ENCODE measurements around the gene TCF4. TPM values are rescaled to one million over a fixed set of nuclear protein-coding genes. Genes with fewer than 3 reads are reported as not detected.

TCF4 gene
- total and polyA plus RNA-seq, 2 of the 13 experiments (the other 11 are each of a cell fraction or from before 2014, with no cell fraction given): not detected

DNA sequence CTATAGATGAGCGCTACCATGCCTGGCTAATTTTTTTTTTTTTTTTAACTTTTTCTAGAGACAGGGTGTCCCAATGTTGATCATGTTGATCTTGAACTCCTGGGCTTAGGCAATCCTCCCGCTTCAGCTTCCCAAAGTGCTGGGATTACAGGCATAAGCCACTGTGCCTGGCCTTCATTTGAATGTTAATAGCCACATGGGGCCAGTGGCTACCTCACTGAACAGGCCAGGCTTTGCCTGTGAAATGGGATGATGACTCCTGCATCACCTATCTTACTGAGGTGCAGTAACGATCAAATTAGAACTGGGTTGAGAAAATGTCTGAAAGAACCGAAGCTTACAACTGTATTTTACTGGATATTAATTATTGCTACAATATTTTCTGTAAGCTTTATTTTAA lies 278.7 kb downstream of the TCF4 start:
- ChIA-PET CTCF (ENCODE audit: low intra/inter-chr PET ratio, low total read pairs) (no interaction called here), POLR2A (no interaction called here)

More for the DNA sequence above, 278.7 kb downstream of the TCF4 start:
- intact Hi-C loops (cut with micrococcal nuclease; ENCODE audit: unreplicated experiment): no loop called here
- Histone ChIP-seq H4K20me1 (ENCODE audit: insufficient read depth, low read length) (no peaks in the 10 kb centered on the region), H3K4me2 (ENCODE audit: low read depth, low read length) (no peak overlapping the region), H3K4me3 (replicated peaks in 1 of 3; ENCODE audit: insufficient read depth in 1 of 3, low read depth in 2 of 3, low read length in 3 of 3) (no peak overlapping the region), H3K4me1 (ENCODE audit: insufficient read depth, low read length) (no peaks in the 10 kb centered on the region), H3K79me2 (ENCODE audit: insufficient read depth, low read length) (no peaks in the 10 kb centered on the region), H3K27me3 (ENCODE audit: control insufficient read depth in 1 of 2, insufficient read depth in 2 of 2, low read length in 2 of 2) (no peaks in the 10 kb centered on the region; a peak in 1 of 5 replicates), H3K36me3 (replicated peaks in 1 of 2; ENCODE audit: control insufficient read depth in 1 of 2, insufficient read depth in 2 of 2, low read length in 2 of 2) (no peaks in the 10 kb centered on the region), H3K27ac (ENCODE audit: extremely low read length, insufficient read depth, low read length) (no peak overlapping the region), H2AFZ (ENCODE audit: low read length) (no peak overlapping the region), H3K9me3 (ENCODE audit: low read length) (no peaks in the 10 kb centered on the region), H3K9ac (ENCODE audit: insufficient read depth, low read depth, low read length) (no peak overlapping the region)
- no peak for ATAC-seq
- BruUV-seq (replicated peaks): no TSS peak
- TF ChIP-seq, protein P1, sequence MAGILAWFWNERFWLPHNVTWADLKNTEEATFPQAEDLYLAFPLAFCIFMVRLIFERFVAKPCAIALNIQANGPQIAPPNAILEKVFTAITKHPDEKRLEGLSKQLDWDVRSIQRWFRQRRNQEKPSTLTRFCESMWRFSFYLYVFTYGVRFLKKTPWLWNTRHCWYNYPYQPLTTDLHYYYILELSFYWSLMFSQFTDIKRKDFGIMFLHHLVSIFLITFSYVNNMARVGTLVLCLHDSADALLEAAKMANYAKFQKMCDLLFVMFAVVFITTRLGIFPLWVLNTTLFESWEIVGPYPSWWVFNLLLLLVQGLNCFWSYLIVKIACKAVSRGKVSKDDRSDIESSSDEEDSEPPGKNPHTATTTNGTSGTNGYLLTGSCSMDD (CRISPR knock-in tag; IDR thresholded peaks at IDR 0.05): no peak
- TF ChIP-seq ZNF660 (CRISPR knock-in tag; IDR thresholded peaks at IDR 0.05; ENCODE audit: borderline replicate concordance, low read depth) (no peak), NCOA1 (CRISPR knock-in tag; IDR thresholded peaks at IDR 0.05) (no peak), TBL1XR1 (IDR thresholded peaks at IDR 0.05; ENCODE audit: borderline replicate concordance, low read length, partially characterized antibody) (no peak), CCDC6 (CRISPR knock-in tag; IDR thresholded peaks at IDR 0.05) (no peak), TSC22D2 (CRISPR knock-in tag; IDR thresholded peaks at IDR 0.05; ENCODE audit: borderline replicate concordance) (no peak), MAFG (CRISPR knock-in tag; IDR thresholded peaks at IDR 0.05) (no peak), TBX3 (IDR thresholded peaks at IDR 0.05; ENCODE audit: borderline replicate concordance) (no peak), ZNF24 (IDR thresholded peaks at IDR 0.05) (no peak)
- TF ChIP-seq, protein P2, sequence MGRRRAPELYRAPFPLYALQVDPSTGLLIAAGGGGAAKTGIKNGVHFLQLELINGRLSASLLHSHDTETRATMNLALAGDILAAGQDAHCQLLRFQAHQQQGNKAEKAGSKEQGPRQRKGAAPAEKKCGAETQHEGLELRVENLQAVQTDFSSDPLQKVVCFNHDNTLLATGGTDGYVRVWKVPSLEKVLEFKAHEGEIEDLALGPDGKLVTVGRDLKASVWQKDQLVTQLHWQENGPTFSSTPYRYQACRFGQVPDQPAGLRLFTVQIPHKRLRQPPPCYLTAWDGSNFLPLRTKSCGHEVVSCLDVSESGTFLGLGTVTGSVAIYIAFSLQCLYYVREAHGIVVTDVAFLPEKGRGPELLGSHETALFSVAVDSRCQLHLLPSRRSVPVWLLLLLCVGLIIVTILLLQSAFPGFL (CRISPR knock-in tag; IDR thresholded peaks at IDR 0.05): no peak
- TF ChIP-seq, protein P3, sequence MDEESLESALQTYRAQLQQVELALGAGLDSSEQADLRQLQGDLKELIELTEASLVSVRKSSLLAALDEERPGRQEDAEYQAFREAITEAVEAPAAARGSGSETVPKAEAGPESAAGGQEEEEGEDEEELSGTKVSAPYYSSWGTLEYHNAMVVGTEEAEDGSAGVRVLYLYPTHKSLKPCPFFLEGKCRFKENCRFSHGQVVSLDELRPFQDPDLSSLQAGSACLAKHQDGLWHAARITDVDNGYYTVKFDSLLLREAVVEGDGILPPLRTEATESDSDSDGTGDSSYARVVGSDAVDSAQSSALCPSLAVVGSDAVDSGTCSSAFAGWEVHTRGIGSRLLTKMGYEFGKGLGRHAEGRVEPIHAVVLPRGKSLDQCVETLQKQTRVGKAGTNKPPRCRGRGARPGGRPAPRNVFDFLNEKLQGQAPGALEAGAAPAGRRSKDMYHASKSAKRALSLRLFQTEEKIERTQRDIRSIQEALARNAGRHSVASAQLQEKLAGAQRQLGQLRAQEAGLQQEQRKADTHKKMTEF (CRISPR knock-in tag; IDR thresholded peaks at IDR 0.05): no peak
- no peak for FAIRE-seq
- DNase-seq (ENCODE audit: low spot score): no peak
- in situ Hi-C loops (cut with HindIII; ENCODE audit: extremely low pct_ligation_motif_present, low pct_unique_long_range_greater_than_20kb): no loop called here
- 0% methylated on average over 4 of the region's 4 CpGs for WGBS (ENCODE audit: low lambda C conversion rate)

All from HepG2 (cell line).